K562 (cell line): ENCODE results near the gene PRUNE1. TPM values are rescaled to one million over a fixed set of nuclear protein-coding genes. Genes with fewer than 3 reads are reported as not detected.

Experiments used
- ATF7 ChIP-seq: fragments of 450-650 bp; IDR thresholded peaks from 2 replicates; pipeline ENCODE4 v1.7.1; 2014; ENCODE audit warnings: mild to moderate bottlenecking, moderate library complexity
- CBFB ChIP-seq: sonication (generic); formaldehyde crosslinking; IDR thresholded peaks from 2 replicates; pipeline ENCODE4 v1.4.0; 2020; ENCODE audit warnings: mild to moderate bottlenecking, missing genetic modification reagents
- CREB1 ChIP-seq, 2 experiments: sonication (generic) in 1 of 2; formaldehyde crosslinking in 1 of 2; IDR thresholded peaks; 2 replicates each; pipeline versions ENCODE4 v1.6.1 to v1.8.0; 2012 to 2022; ENCODE audit warnings: inconsistent platforms in 1 of 2, mild to moderate bottlenecking in 1 of 2, missing genetic modification reagents in 1 of 2, moderate library complexity in 1 of 2
- ESRRB ChIP-seq: fragments of 250-450 bp; sonication (Bioruptor Pico); IDR thresholded peaks from 2 replicates; pipeline ENCODE4 v1.5.0; 2020; ENCODE audit warnings: mild to moderate bottlenecking, moderate library complexity, borderline replicate concordance
- HMG20A ChIP-seq: fragments of 450-650 bp; formaldehyde crosslinking; conservative IDR thresholded peaks from 2 replicates; pipeline ENCODE4 v1.4.0; 2020; ENCODE audit warnings: mild to moderate bottlenecking, mixed read lengths
- KLF1 ChIP-seq: fragments of 450-650 bp; IDR thresholded peaks from 2 replicates; pipeline ENCODE4 v1.6.1; 2016; ENCODE audit warnings: missing genetic modification characterization, missing compliant biosample characterization
- MCM3 ChIP-seq: fragments of 450-650 bp; IDR thresholded peaks from 2 replicates; pipeline ENCODE4 v1.6.1; 2016
- MYNN ChIP-seq, 2 experiments: sonication (generic); formaldehyde crosslinking in 1 of 2; IDR thresholded peaks; 2 replicates each; pipeline versions ENCODE4 v1.5.0 to v1.6.1; 2016 to 2020; ENCODE audit warnings: antibody characterized with exemption in 1 of 2, missing genetic modification reagents in 1 of 2
- NCOA4 ChIP-seq: fragments of 450-650 bp; IDR thresholded peaks from 2 replicates; pipeline ENCODE4 v1.6.1; 2018; ENCODE audit warnings: mild to moderate bottlenecking; ENCODE audit not compliant: partially characterized antibody
- NCOA6 ChIP-seq: fragments of 450-650 bp; IDR thresholded peaks from 2 replicates; pipeline ENCODE4 v1.6.1; 2017; ENCODE audit warnings: mild to moderate bottlenecking
- RBM17 ChIP-seq: fragments of 200-400 bp; formaldehyde crosslinking; IDR thresholded peaks from 2 replicates; pipeline ENCODE4 v1.6.1; 2017; ENCODE audit warnings: low read depth, mild to moderate bottlenecking, low read length, borderline replicate concordance
- ZKSCAN1 ChIP-seq: fragments of 150-350 bp; IDR thresholded peaks from 2 replicates; pipeline ENCODE4 v1.6.1; 2016; ENCODE audit warnings: low read depth, low read length
- ZNF3 ChIP-seq: fragments of 250-450 bp; sonication (Bioruptor Pico); IDR thresholded peaks from 2 replicates; pipeline ENCODE4 v1.5.0; 2021; ENCODE audit warnings: mild to moderate bottlenecking, moderate library complexity
- ZNF316 ChIP-seq: fragments of 450-650 bp; IDR thresholded peaks from 2 replicates; pipeline ENCODE4 v1.6.1; 2016
- ZNF699 ChIP-seq: fragments of 250-450 bp; sonication (Bioruptor Pico); IDR thresholded peaks from 2 replicates; pipeline ENCODE4 v1.8.0; 2021; ENCODE audit warnings: mild to moderate bottlenecking, moderate library complexity; ENCODE audit not compliant: insufficient replicate concordance
- polyA plus RNA-seq, 8 experiments: library from polyadenylated mRNA; depleted of rRNA in 4 of 8; stranded (reverse) in 5 of 8; unstranded in 3 of 8; fragments of >200 nt; fragmentation: Nextera tagmentation in 2 of 8; fragmentation: Illumina TruSeq in 1 of 8; extraction: Ambion mirVana in 2 of 8; extraction: Trizol in 1 of 8; gene quantifications; 2 replicates each; pipeline versions ENCODE4 v1.2.1 to v1.2.3, GENCODE V29; 2011 to 2014; ENCODE audit warnings: inconsistent platforms in 1 of 8, missing spikeins in 1 of 8
- total RNA-seq, 7 experiments: library from RNA; depleted of rRNA in 6 of 7; stranded (reverse); fragments of >200 nt in 6 of 7; fragmentation: Illumina TruSeq in 2 of 7; extraction: Trizol in 2 of 7; gene quantifications; 2 replicates each; pipeline versions ENCODE4 v1.2.1 to v1.2.3, GENCODE V29; 2011 to 2021; ENCODE audit warnings: low replicate concordance in 1 of 7
- TF ChIP-seq, protein P1 (sequence below): IDR thresholded peaks from 2 replicates; pipeline ENCODE4 v1.6.1; 2011; ENCODE audit not compliant: insufficient read length; ENCODE audit errors: extremely low read depth
- TF ChIP-seq, protein P2 (sequence below): fragments of 450-650 bp; formaldehyde crosslinking; IDR thresholded peaks from 2 replicates; pipeline ENCODE4 v1.4.0; 2020; ENCODE audit warnings: mild to moderate bottlenecking, moderate library complexity
- TF ChIP-seq, protein P3 (sequence below): fragments of 250-450 bp; sonication (Bioruptor Pico); IDR thresholded peaks from 2 replicates; pipeline ENCODE4 v1.8.0; 2021; ENCODE audit warnings: mild to moderate bottlenecking, moderate library complexity
- TF ChIP-seq, protein P4 (sequence below): fragments of 450-650 bp; formaldehyde crosslinking; conservative IDR thresholded peaks from 2 replicates; pipeline ENCODE4 v1.4.0; 2022; ENCODE audit warnings: mild to moderate bottlenecking, missing genetic modification characterization
- TF ChIP-seq, protein P5 (sequence below): fragments of 450-650 bp; formaldehyde crosslinking; IDR thresholded peaks from 2 replicates; pipeline ENCODE4 v1.4.0; 2020; ENCODE audit warnings: mild to moderate bottlenecking, mixed read lengths
- TF ChIP-seq, protein P6 (sequence below): sonication (generic); formaldehyde crosslinking; IDR thresholded peaks from 2 replicates; pipeline ENCODE4 v1.8.1; 2022; ENCODE audit warnings: missing genetic modification reagents

The PRUNE1 gene
- total and polyA plus RNA-seq, 9 of the 15 experiments (the other 6 are each of a cell fraction or from before 2014, with no cell fraction given) = 16.7 to 48.3 (median 26.2) TPM

DNA sequence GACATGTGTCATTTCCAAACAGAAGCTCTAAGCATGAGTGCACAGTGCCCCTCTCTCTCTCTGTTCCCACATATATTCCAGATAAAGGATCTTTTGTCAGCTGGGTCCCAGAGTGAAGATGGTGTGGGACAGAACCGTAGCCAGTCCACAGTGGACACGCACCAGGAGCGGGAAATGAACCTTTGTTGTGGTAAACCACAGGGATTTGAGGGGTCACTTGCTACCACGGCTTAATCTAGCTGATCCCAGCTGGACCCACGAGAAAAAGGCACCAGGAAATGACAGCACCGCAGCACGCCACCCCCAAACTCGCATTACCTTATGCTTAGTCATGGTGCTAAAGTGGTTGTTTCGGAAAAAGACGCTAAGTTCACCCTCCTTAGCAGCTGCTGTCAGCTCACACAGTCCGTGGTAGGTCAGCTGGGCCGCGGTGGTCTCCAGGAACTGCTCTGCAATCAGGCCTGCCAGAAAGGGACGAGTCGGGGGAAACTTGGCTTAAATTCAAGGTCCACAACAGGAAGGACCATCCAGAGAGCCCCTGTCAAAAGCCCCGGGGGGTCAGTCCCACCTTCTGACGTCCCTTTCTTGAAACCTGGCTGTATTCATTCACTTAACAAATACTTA is 9.1 kb upstream of the PRUNE1 start (continued):
- TF ChIP-seq, protein P1, sequence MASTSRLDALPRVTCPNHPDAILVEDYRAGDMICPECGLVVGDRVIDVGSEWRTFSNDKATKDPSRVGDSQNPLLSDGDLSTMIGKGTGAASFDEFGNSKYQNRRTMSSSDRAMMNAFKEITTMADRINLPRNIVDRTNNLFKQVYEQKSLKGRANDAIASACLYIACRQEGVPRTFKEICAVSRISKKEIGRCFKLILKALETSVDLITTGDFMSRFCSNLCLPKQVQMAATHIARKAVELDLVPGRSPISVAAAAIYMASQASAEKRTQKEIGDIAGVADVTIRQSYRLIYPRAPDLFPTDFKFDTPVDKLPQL = no peak
- TF ChIP-seq ZNF699 (CRISPR knock-in tag) = no peak
- no peak for TF ChIP-seq NCOA6
- peak; percentile 78 for TF ChIP-seq ATF7
- TF ChIP-seq, protein P2, sequence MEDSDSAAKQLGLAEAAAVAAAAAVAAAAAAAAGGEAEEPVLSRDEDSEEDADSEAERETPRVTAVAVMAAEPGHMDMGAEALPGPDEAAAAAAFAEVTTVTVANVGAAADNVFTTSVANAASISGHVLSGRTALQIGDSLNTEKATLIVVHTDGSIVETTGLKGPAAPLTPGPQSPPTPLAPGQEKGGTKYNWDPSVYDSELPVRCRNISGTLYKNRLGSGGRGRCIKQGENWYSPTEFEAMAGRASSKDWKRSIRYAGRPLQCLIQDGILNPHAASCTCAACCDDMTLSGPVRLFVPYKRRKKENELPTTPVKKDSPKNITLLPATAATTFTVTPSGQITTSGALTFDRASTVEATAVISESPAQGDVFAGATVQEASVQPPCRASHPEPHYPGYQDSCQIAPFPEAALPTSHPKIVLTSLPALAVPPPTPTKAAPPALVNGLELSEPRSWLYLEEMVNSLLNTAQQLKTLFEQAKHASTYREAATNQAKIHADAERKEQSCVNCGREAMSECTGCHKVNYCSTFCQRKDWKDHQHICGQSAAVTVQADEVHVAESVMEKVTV (CRISPR knock-in tag) = no peak
- TF ChIP-seq ESRRB (CRISPR knock-in tag) = no peak
- TF ChIP-seq MYNN (IDR thresholded peaks at IDR 0.05) = no peak
- no peak for TF ChIP-seq MYNN (CRISPR knock-in tag; IDR thresholded peaks at IDR 0.05)
- TF ChIP-seq KLF1 (tag) = no peak
- no peak for TF ChIP-seq MCM3
- TF ChIP-seq NCOA4 = no peak
- TF ChIP-seq HMG20A = no peak
- TF ChIP-seq, protein P3, sequence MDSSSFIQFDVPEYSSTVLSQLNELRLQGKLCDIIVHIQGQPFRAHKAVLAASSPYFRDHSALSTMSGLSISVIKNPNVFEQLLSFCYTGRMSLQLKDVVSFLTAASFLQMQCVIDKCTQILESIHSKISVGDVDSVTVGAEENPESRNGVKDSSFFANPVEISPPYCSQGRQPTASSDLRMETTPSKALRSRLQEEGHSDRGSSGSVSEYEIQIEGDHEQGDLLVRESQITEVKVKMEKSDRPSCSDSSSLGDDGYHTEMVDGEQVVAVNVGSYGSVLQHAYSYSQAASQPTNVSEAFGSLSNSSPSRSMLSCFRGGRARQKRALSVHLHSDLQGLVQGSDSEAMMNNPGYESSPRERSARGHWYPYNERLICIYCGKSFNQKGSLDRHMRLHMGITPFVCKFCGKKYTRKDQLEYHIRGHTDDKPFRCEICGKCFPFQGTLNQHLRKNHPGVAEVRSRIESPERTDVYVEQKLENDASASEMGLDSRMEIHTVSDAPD (CRISPR knock-in tag) = no peak
- no peak for TF ChIP-seq ZNF3
- TF ChIP-seq, protein P4, sequence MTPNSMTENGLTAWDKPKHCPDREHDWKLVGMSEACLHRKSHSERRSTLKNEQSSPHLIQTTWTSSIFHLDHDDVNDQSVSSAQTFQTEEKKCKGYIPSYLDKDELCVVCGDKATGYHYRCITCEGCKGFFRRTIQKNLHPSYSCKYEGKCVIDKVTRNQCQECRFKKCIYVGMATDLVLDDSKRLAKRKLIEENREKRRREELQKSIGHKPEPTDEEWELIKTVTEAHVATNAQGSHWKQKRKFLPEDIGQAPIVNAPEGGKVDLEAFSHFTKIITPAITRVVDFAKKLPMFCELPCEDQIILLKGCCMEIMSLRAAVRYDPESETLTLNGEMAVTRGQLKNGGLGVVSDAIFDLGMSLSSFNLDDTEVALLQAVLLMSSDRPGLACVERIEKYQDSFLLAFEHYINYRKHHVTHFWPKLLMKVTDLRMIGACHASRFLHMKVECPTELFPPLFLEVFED (CRISPR knock-in tag) = no peak
- TF ChIP-seq CBFB (CRISPR knock-in tag) = 0 out of 2 replicates have a peak, but pooled peaks have one; percentile 72
- TF ChIP-seq, protein P5, sequence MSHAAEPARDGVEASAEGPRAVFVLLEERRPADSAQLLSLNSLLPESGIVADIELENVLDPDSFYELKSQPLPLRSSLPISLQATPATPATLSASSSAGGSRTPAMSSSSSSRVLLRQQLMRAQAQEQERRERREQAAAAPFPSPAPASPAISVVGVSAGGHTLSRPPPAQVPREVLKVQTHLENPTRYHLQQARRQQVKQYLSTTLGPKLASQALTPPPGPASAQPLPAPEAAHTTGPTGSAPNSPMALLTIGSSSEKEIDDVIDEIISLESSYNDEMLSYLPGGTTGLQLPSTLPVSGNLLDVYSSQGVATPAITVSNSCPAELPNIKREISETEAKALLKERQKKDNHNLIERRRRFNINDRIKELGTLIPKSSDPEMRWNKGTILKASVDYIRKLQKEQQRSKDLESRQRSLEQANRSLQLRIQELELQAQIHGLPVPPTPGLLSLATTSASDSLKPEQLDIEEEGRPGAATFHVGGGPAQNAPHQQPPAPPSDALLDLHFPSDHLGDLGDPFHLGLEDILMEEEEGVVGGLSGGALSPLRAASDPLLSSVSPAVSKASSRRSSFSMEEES (CRISPR knock-in tag) = no peak
- TF ChIP-seq ZKSCAN1 = no peak
- TF ChIP-seq RBM17 = no peak
- TF ChIP-seq CREB1 (IDR thresholded peaks at IDR 0.05) = no peak
- TF ChIP-seq CREB1 (CRISPR knock-in tag; IDR thresholded peaks at IDR 0.05) = peak; percentile 23; the same call in 1 of the 2 replicates
- TF ChIP-seq, protein P6, sequence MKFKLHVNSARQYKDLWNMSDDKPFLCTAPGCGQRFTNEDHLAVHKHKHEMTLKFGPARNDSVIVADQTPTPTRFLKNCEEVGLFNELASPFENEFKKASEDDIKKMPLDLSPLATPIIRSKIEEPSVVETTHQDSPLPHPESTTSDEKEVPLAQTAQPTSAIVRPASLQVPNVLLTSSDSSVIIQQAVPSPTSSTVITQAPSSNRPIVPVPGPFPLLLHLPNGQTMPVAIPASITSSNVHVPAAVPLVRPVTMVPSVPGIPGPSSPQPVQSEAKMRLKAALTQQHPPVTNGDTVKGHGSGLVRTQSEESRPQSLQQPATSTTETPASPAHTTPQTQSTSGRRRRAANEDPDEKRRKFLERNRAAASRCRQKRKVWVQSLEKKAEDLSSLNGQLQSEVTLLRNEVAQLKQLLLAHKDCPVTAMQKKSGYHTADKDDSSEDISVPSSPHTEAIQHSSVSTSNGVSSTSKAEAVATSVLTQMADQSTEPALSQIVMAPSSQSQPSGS (CRISPR knock-in tag) = no peak
- TF ChIP-seq ZNF316 = peak; percentile 94
